IMR-90 (cell line): ENCODE results near the gene TNPO2. TPM values are rescaled to one million over a fixed set of nuclear protein-coding genes. Genes with fewer than 3 reads are reported as not detected.

Source experiments
- ATAC-seq: fragments of 200-7000 bp; cut with Tn5 transposase; 2 replicates; pipeline ENCODE4 v1.9.1; 2020; ENCODE audit warnings: low read depth, mild to moderate bottlenecking, moderate library complexity
- BruUV-seq: library from RNA; stranded (reverse); fragments of 400-500 nt; replicated peaks from 2 replicates; lab custom pipeline; 2021; lab: Mats Ljungman, UMichigan
- CTCF ChIA-PET: fragments of 300-600 bp; formaldehyde crosslinking; extraction: SDS; loops from one replicate; lab custom pipeline; 2021; ENCODE audit warnings: antibody characterized with exemption; lab: Yijun Ruan, JAX
- POLR2A ChIA-PET: fragments of 300-600 bp; sonication (Branson Sonifier 250); formaldehyde crosslinking; loops from one replicate; lab custom pipeline; 2022; ENCODE audit warnings: antibody characterized with exemption; ENCODE audit not compliant: unreplicated experiment; lab: Charles Lee
- DNase-seq: peaks from one replicate; pipeline ENCODE4 v3.0.0; 2013
- H2AFZ ChIP-seq: replicated peaks from 2 replicates; pipeline ENCODE3; 2013; ENCODE audit warnings: low read length, mild to moderate bottlenecking; ENCODE audit not compliant: poor library complexity
- H2AK5ac ChIP-seq: 2 replicates; pipeline ENCODE4 v1.6.1; 2013; ENCODE audit warnings: low read depth, low read length, inconsistent platforms
- H2AK9ac ChIP-seq: replicated peaks from 2 replicates; pipeline ENCODE3; 2013; ENCODE audit warnings: mild to moderate bottlenecking, low read depth, low read length, moderate library complexity; ENCODE audit not compliant: poor library complexity
- H2BK120ac ChIP-seq: 2 replicates; pipeline ENCODE4 v1.6.1; 2013; ENCODE audit warnings: low read depth, low read length, inconsistent platforms
- H2BK15ac ChIP-seq: 3 replicates; pipeline ENCODE4 v1.6.1; 2013; ENCODE audit warnings: low read depth, low read length, inconsistent platforms
- H2BK20ac ChIP-seq: 2 replicates; pipeline ENCODE4 v1.6.1; 2013; ENCODE audit warnings: low read depth, mild to moderate bottlenecking, inconsistent platforms, low read length, moderate library complexity
- H2BK5ac ChIP-seq: 2 replicates; pipeline ENCODE4 v1.6.1; 2013; ENCODE audit warnings: mild to moderate bottlenecking, low read depth, low read length, inconsistent platforms; ENCODE audit not compliant: poor library complexity, severe bottlenecking
- H3K14ac ChIP-seq: replicated peaks from 2 replicates; pipeline ENCODE4 v1.6.1; 2013; ENCODE audit warnings: low read depth, low read length, inconsistent platforms
- H3K18ac ChIP-seq: 2 replicates; pipeline ENCODE4 v1.6.1; 2013; ENCODE audit warnings: low read depth, low read length, control low read depth
- H3K23ac ChIP-seq: 2 replicates; pipeline ENCODE4 v1.6.1; 2013; ENCODE audit warnings: low read depth, low read length, inconsistent platforms
- H3K27ac ChIP-seq: 2 replicates; pipeline ENCODE4 v1.5.1; 2013; ENCODE audit warnings: mild to moderate bottlenecking, control low read depth, low read length; ENCODE audit not compliant: insufficient read depth
- H3K27me3 ChIP-seq: 2 replicates; pipeline ENCODE4 v1.6.1; 2013; ENCODE audit warnings: low read length; ENCODE audit not compliant: control insufficient read depth, insufficient read depth
- H3K36me3 ChIP-seq: 2 replicates; pipeline ENCODE4 v1.6.1; 2013; ENCODE audit warnings: low read length, mixed read lengths; ENCODE audit not compliant: control insufficient read depth, insufficient read depth
- H3K4ac ChIP-seq: 2 replicates; pipeline ENCODE4 v1.6.1; 2013; ENCODE audit warnings: low read depth, low read length, inconsistent platforms
- H3K4me1 ChIP-seq: 2 replicates; pipeline ENCODE4 v1.6.1; 2013; ENCODE audit warnings: low read length, mixed read lengths; ENCODE audit not compliant: control insufficient read depth, insufficient read depth
- H3K4me2 ChIP-seq: 2 replicates; pipeline ENCODE4 v1.6.1; 2013; ENCODE audit warnings: low read depth, mild to moderate bottlenecking, control low read depth, low read length, moderate library complexity
- H3K4me3 ChIP-seq: 2 replicates; pipeline ENCODE4 v1.5.1; 2013; ENCODE audit warnings: low read depth, mild to moderate bottlenecking, control low read depth, low read length, moderate library complexity; ENCODE audit not compliant: insufficient read depth
- H3K56ac ChIP-seq: 2 replicates; pipeline ENCODE4 v1.6.1; 2013; ENCODE audit warnings: low read length, inconsistent platforms; ENCODE audit not compliant: insufficient read depth; ENCODE audit errors: extremely low read depth
- H3K79me1 ChIP-seq, 2 experiments: 2 replicates each; pipeline ENCODE4 v1.6.1; 2013; ENCODE audit warnings: low read length in 2 of 2, inconsistent platforms in 1 of 2, low read depth in 1 of 2
- H3K9ac ChIP-seq: 2 replicates; pipeline ENCODE4 v1.6.1; 2013; ENCODE audit warnings: low read depth, low read length, control low read depth
- H3K9me1 ChIP-seq: 2 replicates; pipeline ENCODE4 v1.6.1; 2013; ENCODE audit warnings: low read length, inconsistent platforms; ENCODE audit not compliant: insufficient read depth
- H3K9me3 ChIP-seq: 2 replicates; pipeline ENCODE4 v1.6.1; 2013; ENCODE audit warnings: low read length; ENCODE audit not compliant: control insufficient read depth, insufficient read depth
- H4K20me1 ChIP-seq: 2 replicates; pipeline ENCODE4 v1.6.1; 2013; ENCODE audit warnings: low read length, inconsistent platforms; ENCODE audit not compliant: insufficient read depth
- H4K5ac ChIP-seq: 2 replicates; pipeline ENCODE4 v1.6.1; 2013; ENCODE audit warnings: mild to moderate bottlenecking, low read depth, low read length, control low read depth
- H4K8ac ChIP-seq, 2 experiments: 2 replicates each; pipeline ENCODE4 v1.6.1; 2013; ENCODE audit warnings: low read depth in 2 of 2, low read length in 2 of 2, control low read depth in 1 of 2, inconsistent platforms in 1 of 2
- H4K91ac ChIP-seq: 2 replicates; pipeline ENCODE4 v1.6.1; 2013; ENCODE audit warnings: low read depth, low read length, inconsistent platforms; ENCODE audit not compliant: insufficient read depth
- BHLHE40 ChIP-seq: fragments of 150-350 bp; IDR thresholded peaks from 2 replicates; pipeline ENCODE4 v1.6.1; 2016; ENCODE audit warnings: mild to moderate bottlenecking, low read depth, low read length
- ELK1 ChIP-seq: fragments of 150-350 bp; IDR thresholded peaks from 2 replicates; pipeline ENCODE4 v1.6.1; 2016; ENCODE audit warnings: low read depth, mild to moderate bottlenecking, low read length, moderate library complexity, borderline replicate concordance
- RFX5 ChIP-seq: IDR thresholded peaks from 2 replicates; pipeline ENCODE4 v1.8.0; 2012; ENCODE audit warnings: low read depth, mild to moderate bottlenecking, low read length, moderate library complexity
- WGBS, 2 experiments: methylation state at CpG; one replicate each; pipeline versions ENCODE4 v1.1.5 to v1.1.7; 2013; ENCODE audit warnings: missing lambda C conversion rate in 2 of 2; ENCODE audit not compliant: insufficient read length in 1 of 2; ENCODE audit errors: extremely low coverage in 2 of 2; 5-methylcytosine and 5-hydroxymethylcytosine counted together
- dilution Hi-C: fragments of 300-500 bp; cut with HindIII; formaldehyde crosslinking; loops from one replicate; pipeline ENCODE4 v1.14.3; 2018; ENCODE audit warnings: low sequenced_read_pairs; ENCODE audit not compliant: unreplicated experiment
- in situ Hi-C: fragments of 300-500 bp; cut with MboI; formaldehyde crosslinking; loops from 3 replicates; pipeline ENCODE4 v1.14.3; 2019; ENCODE audit warnings: low sequenced_read_pairs, inconsistent platforms, mixed read lengths
- intact Hi-C: fragments of 100-400 bp; cut with micrococcal nuclease; formaldehyde crosslinking; loops from 2 replicates; pipeline ENCODE4 v1.10.0; 2022
- polyA plus RNA-seq, 3 experiments: library from polyadenylated mRNA; depleted of rRNA; stranded (reverse); fragments of >200 nt; gene quantifications; 2 replicates each; pipeline ENCODE4 v1.2.3, GENCODE V29; 2012; ENCODE audit warnings: low replicate concordance in 1 of 3
- total RNA-seq: library from RNA; depleted of rRNA; stranded (reverse); fragments of >200 nt; gene quantifications from 2 replicates; pipeline ENCODE4 v1.2.3, GENCODE V29; 2012

The TNPO2 gene
- total and polyA plus RNA-seq, 2 of the 4 experiments (the other 2 are of a cell fraction): 36.0 to 77.2 TPM

GRCh38 chr19:12655546-12655945 is 68.2 kb downstream of the TNPO2 start:
- Histone ChIP-seq H3K4me3 (no peak overlapping the region), H3K56ac (no peak overlapping the region), H3K9me1 (no peaks in the 10 kb centered on the region), H3K4ac (no peak overlapping the region), H3K36me3 (peaks cover 35% of the 10 kb centered on the region), H4K8ac (no peak overlapping the region), H3K27me3 (no peaks in the 10 kb centered on the region), H2BK20ac (no peak overlapping the region), H3K9ac (no peak overlapping the region), H4K91ac (no peak overlapping the region), H2BK120ac (no peak overlapping the region), H3K14ac (no peak overlapping the region), H2BK15ac (no peak overlapping the region), H2BK5ac (no peak overlapping the region), H4K5ac (no peak overlapping the region), H3K23ac (no peak overlapping the region), H3K9me3 (no peaks in the 10 kb centered on the region), H3K4me2 (no peak overlapping the region), H4K20me1 (no peaks in the 10 kb centered on the region), H3K79me1 (no peaks in the 10 kb centered on the region), H3K18ac (no peak overlapping the region), H2AK5ac (no peak overlapping the region), H2AFZ (no peak overlapping the region), H3K27ac (no peak overlapping the region), H2AK9ac (no peak overlapping the region), H3K4me1 (no peaks in the 10 kb centered on the region)
- TF ChIP-seq BHLHE40 (no peak), RFX5 (no peak), ELK1 (no peak)
- BruUV-seq: no TSS peak
- DNase-seq (no peak), ATAC-seq (no peak)
- intact Hi-C loops (no loop called here), in situ Hi-C loops (no loop called here), dilution Hi-C loops (no loop called here)
- ChIA-PET CTCF (no interaction called here), POLR2A (no interaction called here)
- WGBS, 2 experiments: 100% methylated on average over 2 of the region's 8 CpGs; no CpG with 5 or more reads in 1 of the 2 experiments
